ENCODE measurements around the gene C20orf96.
"Not testable (repeated sequence)": the region's sequence is repeated elsewhere in the genome, so short reads cannot be mapped to it uniquely, and the experiment has no call there.

Gene C20orf96

DNA sequence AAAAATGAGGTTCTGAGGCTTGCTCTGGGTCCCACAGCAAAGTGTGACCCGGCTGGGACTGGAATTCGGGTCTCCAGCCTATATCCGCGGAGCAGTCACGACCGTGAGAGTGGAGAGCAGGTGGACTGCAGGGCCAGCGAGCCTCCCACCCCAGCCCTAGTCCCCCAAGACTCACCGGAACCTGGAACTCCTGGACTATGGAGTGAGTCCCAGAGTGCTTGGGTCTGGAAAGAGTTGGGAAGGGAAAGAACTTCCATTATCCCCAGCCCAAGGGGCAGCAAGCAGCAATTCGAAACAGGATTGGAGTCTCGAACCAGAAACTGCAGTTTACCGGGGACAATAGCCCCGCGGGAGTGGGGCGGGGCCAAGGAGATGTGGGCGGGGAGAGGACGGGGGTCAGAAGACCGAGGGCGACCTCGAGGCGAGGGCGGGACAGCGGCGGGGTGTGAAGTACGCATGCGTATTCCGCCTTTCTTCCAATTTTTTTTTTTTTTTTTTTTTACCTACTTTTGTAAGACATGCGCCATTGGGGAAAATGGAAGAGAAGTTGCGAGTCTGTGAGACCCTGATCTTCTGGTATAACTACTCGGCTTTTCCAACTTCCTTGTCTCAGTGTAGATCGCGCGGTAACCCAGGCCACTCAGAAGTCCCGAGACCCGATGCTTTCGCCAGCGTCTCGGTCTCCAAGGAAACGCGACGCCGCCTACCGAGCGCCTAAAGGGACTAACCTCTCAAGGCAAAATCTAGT lies at the start of gene C20orf96:
C20orf96 (minus strand) TSS at position 667 of the 748 bp plus-strand sequence; CDS start at position 527, 140 bp downstream.
- peak; percentile 81 for DNase-seq

GRCh38 chr20:336040-336439 lies 45.5 kb upstream of the C20orf96 start:
- DNase-seq: not testable (repeated sequence)

DNA sequence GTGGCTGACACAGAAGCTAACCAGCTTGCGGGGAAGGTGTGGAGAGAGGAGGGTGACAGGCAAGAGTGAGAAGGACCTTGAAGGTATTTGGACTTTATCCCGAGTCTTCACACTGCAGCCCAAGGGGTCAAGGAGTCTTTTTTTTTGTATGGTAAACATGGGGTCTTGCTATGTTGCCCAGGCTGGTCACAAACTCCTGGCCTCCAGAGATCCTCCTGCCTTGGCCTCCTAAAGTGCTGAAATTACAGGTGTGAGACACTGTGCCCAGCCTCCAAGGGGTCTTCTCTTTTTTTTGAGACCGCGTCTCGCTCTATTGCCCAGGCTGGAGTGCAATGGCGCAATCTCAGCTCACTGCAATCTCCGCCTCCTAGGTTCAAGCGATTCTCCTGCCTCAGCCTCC lies 44.0 kb upstream of the C20orf96 start:
- DNase-seq: no peak

DNA sequence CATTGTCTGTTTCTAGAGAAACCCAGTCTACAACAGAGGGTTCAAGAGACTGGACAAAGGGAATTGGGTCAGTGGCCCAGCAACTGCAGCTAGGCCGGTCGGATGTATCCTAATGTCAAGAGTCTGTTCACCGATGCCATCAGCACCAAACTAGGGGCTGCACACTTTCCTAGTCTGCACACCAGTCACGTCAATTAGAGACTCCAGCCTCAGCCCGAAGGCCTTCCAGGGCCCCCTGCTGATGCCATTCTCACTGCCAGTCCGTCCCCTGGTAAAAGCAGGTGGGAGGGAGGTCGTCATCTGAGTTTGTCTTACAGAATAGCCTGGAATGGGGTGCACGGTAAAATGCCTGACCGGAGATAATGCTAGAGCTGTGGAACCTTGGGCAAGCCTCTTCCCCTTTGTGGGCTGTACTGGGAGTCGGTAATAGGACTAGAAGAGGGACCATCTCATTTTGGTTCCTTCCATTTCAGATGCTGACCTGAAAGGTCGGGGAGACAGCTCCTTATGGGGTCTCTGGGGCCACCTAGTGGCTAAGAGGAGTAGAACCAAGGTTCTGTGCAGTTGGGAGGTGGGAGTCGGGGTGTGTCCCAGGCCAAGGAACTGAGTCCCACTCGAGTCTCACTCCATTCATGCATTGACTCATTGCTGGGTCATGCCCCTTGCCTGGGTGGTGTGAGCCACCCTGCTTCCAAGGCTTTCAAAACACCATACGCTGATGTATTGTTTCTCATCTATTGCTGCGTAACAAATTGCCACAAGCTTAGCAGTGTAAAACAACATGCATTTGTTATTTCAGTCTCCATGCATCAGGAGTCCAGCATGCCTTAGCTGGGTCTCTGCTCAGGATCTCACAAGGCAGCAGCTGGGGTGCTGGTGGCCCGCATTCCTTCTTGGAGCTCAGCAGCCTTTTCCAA lies 39.9 kb upstream of the C20orf96 start:
- DNase-seq: peak; percentile 59

- DNase-seq: no peak
Measured at GRCh38 chr20:329851-330232, 39.3 kb upstream of the C20orf96 start.

DNA sequence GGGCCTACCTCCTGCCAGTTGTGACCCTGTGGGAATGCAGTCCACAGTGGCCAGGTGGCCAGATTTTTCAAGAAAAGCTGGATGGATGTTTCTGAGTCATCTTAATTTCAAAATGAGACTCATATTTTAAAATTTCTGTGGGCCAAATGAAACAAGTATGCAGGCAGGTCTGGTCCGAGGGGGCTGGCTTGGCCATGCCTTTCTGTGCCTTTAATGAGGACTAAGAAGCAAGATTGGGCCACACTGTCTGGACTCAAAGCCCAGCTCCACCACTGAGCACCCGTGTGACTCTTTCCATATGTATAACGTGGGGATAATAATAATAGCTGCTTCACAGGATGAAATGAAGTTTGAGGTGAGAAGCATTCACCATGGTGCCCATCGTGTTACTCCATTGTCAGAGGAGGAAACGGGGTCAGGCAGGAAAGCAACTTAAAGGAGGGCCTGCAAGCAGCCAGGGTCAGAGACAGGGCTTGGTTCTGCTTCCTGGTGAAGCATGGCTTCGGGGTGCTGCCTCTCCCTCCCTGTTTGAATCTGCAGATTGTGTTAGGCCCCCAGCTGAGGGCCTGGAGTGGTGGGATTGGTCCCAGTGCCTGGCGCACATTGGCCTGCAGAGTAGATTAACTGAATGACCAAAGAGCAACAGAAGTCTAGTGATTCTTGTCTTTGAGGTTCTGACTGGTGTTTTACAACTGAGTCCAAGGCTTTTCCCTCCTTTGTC lies 38.6 kb upstream of the C20orf96 start:
- DNase-seq: no peak

DNA sequence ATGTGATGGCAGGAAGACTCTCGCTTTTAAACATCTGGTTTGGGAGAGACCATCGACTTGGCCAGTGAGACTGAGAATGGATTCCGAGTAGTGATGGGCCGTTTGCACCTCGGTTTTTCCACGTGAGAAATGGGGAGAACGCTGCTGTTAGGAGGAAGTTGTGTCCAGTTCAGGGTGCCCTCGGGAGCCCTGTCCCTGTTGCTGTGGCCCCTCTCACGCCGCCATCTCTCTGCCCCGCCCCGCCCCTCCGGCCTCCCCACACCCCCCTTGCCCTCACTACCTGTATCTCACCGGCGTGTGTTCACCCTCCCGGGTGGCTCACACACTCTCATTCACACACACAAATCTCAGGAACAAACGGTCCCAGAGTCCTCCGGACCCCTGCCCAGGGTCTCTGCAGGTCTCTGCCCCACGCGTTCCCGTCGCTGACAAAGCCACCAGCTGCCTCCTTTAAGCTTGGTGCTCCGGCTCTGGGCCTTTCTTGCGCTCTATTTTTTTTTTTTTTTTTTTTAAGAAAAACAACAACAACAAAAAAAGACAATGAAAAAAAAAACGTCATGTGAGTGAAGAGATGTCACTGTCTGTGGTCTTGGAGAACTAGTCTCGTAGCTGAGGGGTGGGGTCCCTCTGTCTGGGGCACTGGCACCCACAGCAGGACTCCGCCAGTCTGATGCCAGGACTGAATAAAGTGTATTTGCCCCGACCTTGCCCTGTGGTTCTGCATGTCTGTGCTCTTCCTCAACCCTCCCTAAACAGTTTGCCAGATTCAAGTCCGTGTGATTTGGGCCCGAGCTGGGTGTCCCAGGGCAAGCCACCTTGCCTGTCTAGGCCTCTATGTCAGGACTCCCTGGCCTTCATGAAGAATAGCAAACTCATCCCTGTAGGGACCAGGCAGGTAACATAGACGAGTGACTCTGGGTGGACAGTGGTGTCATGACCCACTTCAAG lies 37.8 kb upstream of the C20orf96 start:
- no peak for DNase-seq

GRCh38 chr20:327186-328026 lies 36.9 kb upstream of the C20orf96 start:
- peak; percentile 85 for DNase-seq

DNA sequence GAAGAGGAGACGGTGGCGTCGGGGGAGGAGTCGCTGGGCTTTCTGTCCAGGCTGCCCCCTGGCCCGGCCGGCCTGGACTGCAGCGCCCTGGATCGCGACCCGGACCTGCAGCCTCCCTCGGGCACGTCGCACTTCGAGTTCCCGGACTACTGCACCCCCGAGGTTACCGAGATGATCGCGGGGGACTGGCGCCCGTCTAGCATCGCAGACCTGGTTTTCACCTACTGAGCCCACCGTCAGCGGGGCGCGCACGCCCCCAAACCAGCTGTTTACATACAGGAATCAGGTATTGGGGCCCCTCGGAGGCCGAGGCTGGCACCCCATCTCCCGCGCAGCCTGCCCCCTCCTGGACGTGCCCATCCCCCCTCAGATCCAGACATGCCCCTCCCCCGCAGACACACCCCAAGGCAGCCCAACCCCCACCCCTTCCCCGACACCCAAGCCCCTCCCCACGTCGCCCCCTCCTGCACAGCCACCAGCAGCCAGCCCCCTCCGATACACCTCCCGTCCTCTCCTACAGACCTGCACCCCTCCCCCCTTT lies 36.2 kb upstream of the C20orf96 start:
- DNase-seq: no peak

- peak; percentile 71 for DNase-seq
Measured at GRCh38 chr20:325889-326644, 35.5 kb upstream of the C20orf96 start.

GRCh38 chr20:325045-325888 lies 34.7 kb upstream of the C20orf96 start, which contains the start of gene SOX12:
TSS of gene SOX12 (plus strand) at chr20:325552. CDS start at chr20:325925, 373 bp downstream.
- peak; percentile 98 for DNase-seq

DNA sequence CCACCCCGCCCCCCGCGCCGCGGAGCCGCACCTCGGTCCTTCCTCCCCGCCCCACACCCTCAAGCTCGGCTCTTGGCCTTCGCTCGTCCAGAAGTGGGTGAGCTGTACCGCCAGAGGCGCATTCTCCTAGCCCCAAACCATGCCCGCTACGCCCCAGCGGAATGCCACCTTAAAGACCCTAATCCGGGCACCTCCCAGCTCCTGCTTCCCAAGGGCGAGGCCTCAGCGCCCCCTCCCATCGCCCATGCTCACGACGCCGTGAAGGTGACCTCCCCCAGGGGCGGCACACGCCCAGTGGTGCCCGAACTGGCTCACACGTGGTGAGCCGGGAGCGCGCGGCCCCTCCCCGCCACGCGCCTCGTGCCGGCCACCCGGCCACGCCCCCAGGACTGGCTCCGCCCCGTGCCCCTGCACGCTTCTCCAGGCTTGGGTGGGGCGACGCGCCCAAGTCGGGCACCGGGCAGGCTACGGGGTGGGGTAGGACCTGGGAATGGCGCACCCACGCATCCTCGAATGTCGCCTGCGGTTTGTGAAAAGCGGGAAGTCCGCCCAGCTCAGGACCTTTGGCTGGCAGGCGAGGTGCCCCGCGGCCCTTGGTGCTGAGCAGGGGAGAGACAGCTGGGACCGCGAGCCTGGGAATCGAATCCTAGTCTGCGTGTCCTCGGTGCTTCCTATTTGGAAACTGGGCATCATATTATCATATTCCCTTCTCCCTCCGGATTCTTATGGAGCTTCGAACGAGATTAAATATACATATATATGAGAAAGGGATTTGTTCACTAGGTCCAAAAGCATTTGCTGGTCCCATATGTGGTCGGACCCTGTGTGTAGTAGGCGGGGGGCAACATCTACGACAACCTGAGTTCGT lies 33.9 kb upstream of the C20orf96 start:
- DNase-seq: peak; percentile 93

DNA sequence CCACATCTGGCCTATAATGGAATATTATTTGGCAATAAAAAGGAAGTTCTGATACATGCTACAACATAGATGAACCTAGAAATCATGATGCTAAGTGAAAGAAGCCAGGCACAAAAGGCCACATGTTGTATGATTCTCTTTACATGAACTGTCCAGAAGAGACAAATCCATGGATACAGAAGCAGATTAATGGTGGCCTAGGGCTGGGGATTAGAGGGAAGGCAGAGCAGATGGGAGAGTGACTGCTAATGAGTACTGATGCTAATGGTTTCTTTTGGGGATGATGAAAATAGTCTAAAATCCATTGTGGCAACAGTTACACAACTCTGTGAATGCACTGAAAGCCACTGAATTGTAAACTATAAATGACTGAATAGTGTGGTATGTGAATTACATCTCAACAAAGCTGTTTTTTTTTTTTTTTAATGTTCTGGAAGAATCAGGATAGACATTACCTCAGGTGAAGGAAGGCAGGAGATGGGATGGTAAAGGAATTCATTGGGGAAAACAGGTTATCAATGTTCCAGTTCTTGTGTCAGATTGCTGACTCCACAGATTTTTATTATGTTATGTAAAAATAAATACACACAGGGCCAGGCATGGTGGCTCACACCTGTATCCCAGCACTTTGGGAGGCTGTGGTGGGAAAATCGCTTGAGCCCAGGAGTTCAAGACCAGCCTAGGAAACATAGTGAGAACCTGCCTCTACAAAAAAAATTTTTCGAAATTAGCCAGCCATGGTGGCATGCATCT lies 25.9 kb upstream of the C20orf96 start:
- DNase-seq: no peak

GRCh38 chr20:313948-314347 lies 23.4 kb upstream of the C20orf96 start:
- no peak for DNase-seq

GRCh38 chr20:313402-313801 lies 22.9 kb upstream of the C20orf96 start:
- no peak for DNase-seq

- no peak for DNase-seq
Measured at GRCh38 chr20:312866-313265, 22.3 kb upstream of the C20orf96 start.

- DNase-seq: no peak
Measured at GRCh38 chr20:312067-312466, 21.5 kb upstream of the C20orf96 start.

Measured in activated T-cell treated with anti-CD3 and anti-CD28 coated beads, Interleukin-2, amount 50 U/mL, for 1 hour (primary cell).